MV-4-11 (cell line): ENCODE data around the gene TIE1.

Source experiments
- DNase-seq: peaks from one replicate; lab custom pipeline; 2025; lab: John Stamatoyannopoulos, UW

TIE1 gene

GRCh38 chr1:43274125-43274803 is 26.5 kb upstream of the TIE1 start:
- DNase-seq, result peak; percentile 81

GRCh38 chr1:43274804-43275180 is 26.0 kb upstream of the TIE1 start:
- DNase-seq, result no peak

- DNase-seq, result no peak
These were observed 24.8 kb upstream of the TIE1 start for GRCh38 chr1:43275826-43276620.

- no peak for DNase-seq
These were observed 24.1 kb upstream of the TIE1 start for GRCh38 chr1:43276673-43277072.

- no peak for DNase-seq
These were observed 23.5 kb upstream of the TIE1 start for GRCh38 chr1:43277116-43277876.

GRCh38 chr1:43279161-43279560 is 21.6 kb upstream of the TIE1 start:
- DNase-seq, result no peak

- DNase-seq, result no peak
These were observed 21.1 kb upstream of the TIE1 start for GRCh38 chr1:43279666-43280065.

- no peak for DNase-seq
These were observed 20.1 kb upstream of the TIE1 start for GRCh38 chr1:43280692-43281091.

- no peak for DNase-seq
These were observed 18.3 kb upstream of the TIE1 start for GRCh38 chr1:43282220-43283195.

GRCh38 chr1:43284065-43284464 is 16.7 kb upstream of the TIE1 start:
- no peak for DNase-seq

GRCh38 chr1:43284546-43285110 is 16.2 kb upstream of the TIE1 start:
- no peak for DNase-seq

- no peak for DNase-seq
These were observed 15.4 kb upstream of the TIE1 start, which contains the start of gene C1orf210 for GRCh38 chr1:43285269-43285990. C1orf210 (minus strand) TSS chr1:43285581; CDS start chr1:43283270, 2,311 bp downstream.

GRCh38 chr1:43286115-43286514 is 14.7 kb upstream of the TIE1 start:
- no peak for DNase-seq

- no peak for DNase-seq
These were observed 14.2 kb upstream of the TIE1 start for GRCh38 chr1:43286533-43286932.

GRCh38 chr1:43288058-43288784 is 12.6 kb upstream of the TIE1 start:
- DNase-seq, result no peak

- DNase-seq, result no peak
These were observed 11.7 kb upstream of the TIE1 start for GRCh38 chr1:43288785-43289706.

- no peak for DNase-seq
These were observed 8.6 kb upstream of the TIE1 start for GRCh38 chr1:43292216-43292615.

- no peak for DNase-seq
These were observed 8.1 kb upstream of the TIE1 start for GRCh38 chr1:43292679-43293078.

GRCh38 chr1:43293176-43293575 is 7.6 kb upstream of the TIE1 start:
- DNase-seq, result no peak
